Lower leg skin (tissue), 4 donors: ENCODE results near the gene KIAA2012. TPM values are rescaled to one million over a fixed set of nuclear protein-coding genes. Genes with fewer than 3 reads are reported as not detected.

Experiments
- DNase-seq, 2 donors: peaks; one replicate each; pipeline ENCODE4 v3.0.0-alpha.2; 2019; ENCODE audit warnings: low spot score in 2 of 2
- H3K4me3 ChIP-seq: fragments of 200-600 bp; sonication (generic); 2 replicates; pipeline ENCODE4 v1.5.1; 2017; ENCODE audit warnings: mild to moderate bottlenecking, low read depth; ENCODE audit not compliant: poor library complexity, severe bottlenecking
- POLR2A ChIP-seq, 2 donors: fragments of 450-650 bp; IDR thresholded peaks; one replicate each; pipeline ENCODE4 v1.6.1; 2016 to 2017; ENCODE audit warnings: antibody characterized with exemption in 2 of 2, mild to moderate bottlenecking in 1 of 2, moderate library complexity in 1 of 2
- WGBS, 2 donors: methylation state at CpG; one replicate each; pipeline ENCODE4 v1.1.5; 2018; 5-methylcytosine and 5-hydroxymethylcytosine counted together
- intact Hi-C: fragments of 100-400 bp; cut with DNase I; formaldehyde crosslinking; loops from one replicate; pipeline ENCODE4 v1.15.0; 2023; ENCODE audit warnings: low total_unique reads
- total RNA-seq, 4 donors: library from RNA; depleted of rRNA; stranded (reverse); fragments of >200 nt; gene quantifications; one replicate each; pipeline ENCODE4 v1.1.0, GENCODE V29; 2016
- TF ChIP-seq, protein P1 (sequence below), 3 donors: fragments of 450-650 bp; IDR thresholded peaks; one replicate each; pipeline ENCODE4 v1.5.1; 2016; ENCODE audit warnings: antibody characterized with exemption in 3 of 3, mild to moderate bottlenecking in 3 of 3, moderate library complexity in 2 of 3

Gene KIAA2012
- total RNA-seq, 4 donors from 2014 or later = not detected

DNA sequence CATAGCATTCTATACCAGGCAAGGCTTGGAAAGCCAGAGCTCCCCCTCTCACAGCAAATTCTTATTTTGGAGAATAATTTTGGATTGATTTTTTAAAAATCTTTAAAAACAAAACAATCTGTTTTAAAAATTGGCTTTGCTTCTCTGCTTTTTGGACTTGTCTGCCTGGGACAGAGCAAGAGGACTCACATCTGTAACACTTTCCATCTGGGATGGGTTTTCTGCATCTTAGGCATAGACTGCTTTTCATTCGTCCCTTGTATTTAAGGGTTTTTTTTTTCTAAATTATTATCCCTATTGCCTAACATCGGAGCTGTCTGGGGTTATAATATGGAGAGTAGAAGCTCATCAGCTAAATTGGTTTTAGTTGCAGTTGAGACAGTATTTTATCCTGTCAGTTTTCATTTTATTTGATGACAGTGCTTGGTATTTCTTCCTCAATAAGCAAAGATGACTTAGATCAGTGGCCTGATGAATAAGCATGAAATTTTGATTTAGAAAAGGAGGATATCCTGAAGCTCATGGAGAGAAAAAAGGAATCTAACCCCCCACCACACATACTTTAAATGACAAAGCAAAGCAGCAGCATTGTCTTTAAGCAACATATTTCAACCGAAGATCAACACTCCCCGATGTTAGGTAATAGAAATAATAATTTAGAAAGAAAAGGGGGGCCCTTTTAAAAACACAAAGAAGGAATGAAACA is 41.7 kb upstream of the KIAA2012 start:
- no peak overlapping the region for H3K4me3 ChIP-seq
- DNase-seq = no peak
- TF ChIP-seq POLR2A (IDR thresholded peaks at IDR 0.05) = no peak
- TF ChIP-seq, protein P1, sequence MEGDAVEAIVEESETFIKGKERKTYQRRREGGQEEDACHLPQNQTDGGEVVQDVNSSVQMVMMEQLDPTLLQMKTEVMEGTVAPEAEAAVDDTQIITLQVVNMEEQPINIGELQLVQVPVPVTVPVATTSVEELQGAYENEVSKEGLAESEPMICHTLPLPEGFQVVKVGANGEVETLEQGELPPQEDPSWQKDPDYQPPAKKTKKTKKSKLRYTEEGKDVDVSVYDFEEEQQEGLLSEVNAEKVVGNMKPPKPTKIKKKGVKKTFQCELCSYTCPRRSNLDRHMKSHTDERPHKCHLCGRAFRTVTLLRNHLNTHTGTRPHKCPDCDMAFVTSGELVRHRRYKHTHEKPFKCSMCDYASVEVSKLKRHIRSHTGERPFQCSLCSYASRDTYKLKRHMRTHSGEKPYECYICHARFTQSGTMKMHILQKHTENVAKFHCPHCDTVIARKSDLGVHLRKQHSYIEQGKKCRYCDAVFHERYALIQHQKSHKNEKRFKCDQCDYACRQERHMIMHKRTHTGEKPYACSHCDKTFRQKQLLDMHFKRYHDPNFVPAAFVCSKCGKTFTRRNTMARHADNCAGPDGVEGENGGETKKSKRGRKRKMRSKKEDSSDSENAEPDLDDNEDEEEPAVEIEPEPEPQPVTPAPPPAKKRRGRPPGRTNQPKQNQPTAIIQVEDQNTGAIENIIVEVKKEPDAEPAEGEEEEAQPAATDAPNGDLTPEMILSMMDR (IDR thresholded peaks at IDR 0.05) = no peak
- intact Hi-C loops = no loop called here
- WGBS, 2 donors = 47 to 50% methylated on average over 4 of the region's 4 CpGs

DNA sequence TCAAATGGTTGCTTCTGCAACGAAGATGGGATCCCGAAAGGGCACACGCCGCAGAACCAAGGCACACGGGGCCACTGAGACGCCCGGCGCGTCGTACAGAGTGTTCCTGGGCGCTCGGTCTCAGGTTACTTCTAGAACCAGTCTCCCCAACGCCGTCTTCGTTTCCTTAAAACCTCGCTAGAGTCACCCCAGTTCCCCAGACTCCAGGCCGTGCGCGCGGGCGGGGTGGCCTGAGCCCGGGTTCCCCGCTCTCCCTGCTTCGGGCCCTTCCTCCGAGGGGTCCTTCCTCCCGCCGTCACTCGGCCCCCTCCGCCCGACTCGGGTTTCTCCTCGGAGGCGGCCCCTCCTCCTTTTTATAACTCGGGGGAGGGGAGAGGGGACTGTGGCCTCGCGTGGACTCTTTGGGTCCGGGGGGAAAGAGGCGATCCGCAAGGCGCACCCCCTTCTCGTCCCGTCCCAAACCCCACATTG is 40.2 kb upstream of the KIAA2012 start:
- intact Hi-C loops = no loop called here
- peak overlapping the region; percentile 57 for H3K4me3 ChIP-seq
- DNase-seq = peak; percentile 26 to 93

DNA sequence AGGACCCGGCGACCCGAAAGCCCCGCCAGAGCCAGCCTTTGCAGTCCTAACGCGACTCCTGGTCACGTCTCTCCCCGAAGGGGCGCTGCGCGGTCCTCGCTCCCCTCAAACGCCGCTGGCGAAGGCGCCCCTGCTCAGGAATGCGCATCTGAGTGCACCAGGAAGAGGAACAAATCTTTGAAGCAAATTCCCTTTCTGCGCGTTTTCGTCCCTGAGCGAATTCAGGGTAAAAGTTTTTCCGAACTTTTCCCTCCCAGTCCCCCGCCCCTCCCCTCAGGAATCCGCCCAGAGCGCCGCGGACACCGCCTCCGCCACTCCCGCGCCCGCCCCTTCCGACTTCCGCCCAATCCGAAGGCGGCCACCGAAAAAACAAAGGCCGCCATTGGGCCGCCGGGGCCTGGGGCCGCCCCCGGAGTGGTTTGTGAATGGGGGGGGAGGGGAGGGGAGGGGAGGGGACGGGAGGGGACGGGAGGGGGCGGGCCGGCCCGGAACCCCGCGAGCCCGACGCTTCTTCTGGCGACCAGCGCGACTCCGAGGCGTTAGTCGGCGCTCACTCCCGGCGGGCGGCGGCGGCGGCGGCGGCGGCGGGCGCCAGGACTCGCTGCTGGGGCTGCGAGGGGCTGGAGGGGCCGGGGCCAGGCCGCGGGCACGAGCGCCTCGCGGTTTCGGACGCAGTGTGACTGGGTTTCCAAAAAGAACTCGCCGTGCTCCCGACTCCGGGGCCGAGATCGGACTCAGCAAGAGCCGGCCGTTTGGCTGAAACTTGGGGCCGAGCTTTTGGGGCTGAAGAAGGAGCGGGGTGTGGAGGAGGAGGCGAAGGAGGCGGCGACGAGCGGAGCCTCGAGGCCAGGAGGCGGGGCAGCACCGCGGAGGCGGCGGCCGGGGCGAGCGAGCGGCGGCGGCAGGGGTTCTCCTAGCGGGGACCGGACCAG is 39.5 kb upstream of the KIAA2012 start, which contains the start of gene FZD7:
Gene FZD7, plus strand, starts transcription at position 539 of the 932 bp plus-strand sequence. CDS start 793 bp downstream, outside the sequence.
- 0% methylated on average over 50 to 53 of the region's 109 CpGs for WGBS, 2 donors
- peak in 1 of 2 donors; percentile 25 for TF ChIP-seq POLR2A (IDR thresholded peaks at IDR 0.05)
- TF ChIP-seq, protein P1 (IDR thresholded peaks at IDR 0.05) = no peak
- intact Hi-C loops = no loop called here

More for the DNA sequence above, 40.2 kb upstream of the KIAA2012 start:
- TF ChIP-seq, protein P1 (IDR thresholded peaks at IDR 0.05) = no peak
- TF ChIP-seq POLR2A (IDR thresholded peaks at IDR 0.05) = no peak
- 0% methylated on average over 32 to 42 of the region's 42 CpGs for WGBS, 2 donors

DNA sequence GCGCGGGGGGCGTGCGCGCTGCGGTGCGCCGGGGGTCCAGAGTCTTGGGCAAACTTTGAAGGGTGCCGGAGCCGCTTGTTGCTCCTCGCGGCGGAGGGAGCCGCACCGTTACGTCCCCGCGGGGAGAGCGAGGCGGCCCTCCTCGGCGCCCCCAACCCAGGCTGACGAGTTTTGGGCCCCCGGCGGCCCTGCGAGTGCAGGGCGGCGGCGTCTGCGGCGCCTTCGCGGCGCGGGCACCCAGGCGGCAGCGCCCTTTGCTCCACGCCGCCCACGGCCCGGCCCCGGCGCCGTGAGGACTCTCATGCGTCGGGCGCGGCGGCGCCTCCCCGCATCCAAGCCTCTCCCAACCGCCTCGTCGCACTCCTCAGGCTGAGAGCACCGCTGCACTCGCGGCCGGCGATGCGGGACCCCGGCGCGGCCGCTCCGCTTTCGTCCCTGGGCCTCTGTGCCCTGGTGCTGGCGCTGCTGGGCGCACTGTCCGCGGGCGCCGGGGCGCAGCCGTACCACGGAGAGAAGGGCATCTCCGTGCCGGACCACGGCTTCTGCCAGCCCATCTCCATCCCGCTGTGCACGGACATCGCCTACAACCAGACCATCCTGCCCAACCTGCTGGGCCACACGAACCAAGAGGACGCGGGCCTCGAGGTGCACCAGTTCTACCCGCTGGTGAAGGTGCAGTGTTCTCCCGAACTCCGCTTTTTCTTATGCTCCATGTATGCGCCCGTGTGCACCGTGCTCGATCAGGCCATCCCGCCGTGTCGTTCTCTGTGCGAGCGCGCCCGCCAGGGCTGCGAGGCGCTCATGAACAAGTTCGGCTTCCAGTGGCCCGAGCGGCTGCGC is 38.6 kb upstream of the KIAA2012 start:
- peak overlapping the region; percentile 58 for H3K4me3 ChIP-seq
- DNase-seq = peak in 1 of 2 donors; percentile 89
- intact Hi-C loops = no loop called here
- no peak for TF ChIP-seq POLR2A (IDR thresholded peaks at IDR 0.05)
- TF ChIP-seq, protein P1 (IDR thresholded peaks at IDR 0.05) = no peak
- 0 to 1% methylated on average over 38 to 43 of the region's 105 CpGs for WGBS, 2 donors

More for the DNA sequence above, 39.5 kb upstream of the KIAA2012 start, which contains the start of gene FZD7:
- peak within 1 kb of the TSS; percentile 58 for H3K4me3 ChIP-seq
- DNase-seq = peak; percentile 88 to 99
